GM12878 (cell line): ENCODE results near the gene SLC43A1. TPM values are rescaled to one million over a fixed set of nuclear protein-coding genes. Genes with fewer than 3 reads are reported as not detected.

Source experiments
- ATAC-seq: fragments of 200-7000 bp; cut with Tn5 transposase; 3 replicates; pipeline ENCODE4 v1.9.1; 2020; ENCODE audit warnings: mild to moderate bottlenecking, moderate library complexity
- BruUV-seq: library from RNA; stranded (reverse); fragments of 400-500 nt; replicated peaks from 2 replicates; lab custom pipeline; 2021; lab: Mats Ljungman, UMichigan
- CTCF ChIA-PET: fragments of 300-600 bp; sonication (Branson Sonifier 250); formaldehyde crosslinking; extraction: SDS; loops from one replicate; lab custom pipeline; 2021; ENCODE audit warnings: inconsistent platforms; lab: Yijun Ruan, JAX
- POLR2A ChIA-PET: fragments of 350-600 bp; formaldehyde crosslinking; extraction: SDS; loops from one replicate; lab custom pipeline; 2021; ENCODE audit warnings: inconsistent platforms; lab: Charles Lee
- RAD21 ChIA-PET: fragments of 300-600 bp; sonication (Branson Sonifier 250); formaldehyde crosslinking; loops from one replicate; lab custom pipeline; 2023; ENCODE audit warnings: antibody characterized with exemption; ENCODE audit not compliant: unreplicated experiment; lab: Charles Lee
- SMC1A ChIA-PET: fragments of 300-600 bp; sonication (Branson Sonifier 250); formaldehyde crosslinking; loops from one replicate; lab custom pipeline; 2023; ENCODE audit not compliant: unreplicated experiment, uncharacterized antibody; lab: Charles Lee
- DNase-seq: peaks from one replicate; pipeline ENCODE4 v3.0.0-alpha.2; 2011; ENCODE audit warnings: low read depth, low spot score
- FAIRE-seq: peaks from 3 replicates; lab custom pipeline; 2011; peaks lifted over from hg19 to GRCh38; lab: Jason Lieb, UNC
- H2AFZ ChIP-seq: 2 replicates; pipeline ENCODE4 v1.6.0; 2011; ENCODE audit warnings: low read depth, low read length, control low read depth; ENCODE audit not compliant: control insufficient read depth
- H3K27ac ChIP-seq: 2 replicates; pipeline ENCODE4 v1.5.1; 2011; ENCODE audit warnings: control low read depth; ENCODE audit not compliant: control insufficient read depth, insufficient read depth
- H3K27me3 ChIP-seq, 2 experiments: replicated peaks in 1 of 2; 2 replicates each; pipeline versions ENCODE4 v1.6.0 to v1.6.1; 2011; ENCODE audit warnings: low read length in 1 of 2; ENCODE audit not compliant: control insufficient read depth in 2 of 2, insufficient read depth in 2 of 2
- H3K36me3 ChIP-seq, 2 experiments: 2 replicates each; pipeline ENCODE4 v1.5.1; 2011; ENCODE audit warnings: low read length in 1 of 2; ENCODE audit not compliant: control insufficient read depth in 2 of 2, insufficient read depth in 2 of 2
- H3K4me1 ChIP-seq: 2 replicates; pipeline ENCODE4 v1.6.1; 2011; ENCODE audit warnings: mild to moderate bottlenecking, low read length, moderate library complexity, mixed read lengths; ENCODE audit not compliant: control insufficient read depth, insufficient read depth
- H3K4me2 ChIP-seq: 2 replicates; pipeline ENCODE4 v1.6.0; 2011; ENCODE audit warnings: control low read depth; ENCODE audit not compliant: control insufficient read depth, insufficient read depth
- H3K4me3 ChIP-seq: fragments of 200-600 bp; sonication (generic); 2 replicates; pipeline ENCODE4 v1.5.1; 2016
- H3K79me2 ChIP-seq: 2 replicates; pipeline ENCODE4 v1.6.0; 2011; ENCODE audit warnings: low read length; ENCODE audit not compliant: control insufficient read depth, insufficient read depth
- H3K9ac ChIP-seq: 2 replicates; pipeline ENCODE4 v1.8.0; 2011; ENCODE audit warnings: low read length, control low read depth, mixed read lengths; ENCODE audit not compliant: control insufficient read depth, insufficient read depth
- H3K9me3 ChIP-seq: replicated peaks from 3 replicates; pipeline ENCODE4 v1.5.1; 2011; ENCODE audit warnings: mild to moderate bottlenecking, low read length; ENCODE audit not compliant: control insufficient read depth, insufficient read depth
- H4K20me1 ChIP-seq: 2 replicates; pipeline ENCODE4 v1.6.0; 2011; ENCODE audit not compliant: control insufficient read depth, insufficient read depth
- MLLT1 ChIP-seq: fragments of 450-650 bp; IDR thresholded peaks from 2 replicates; pipeline ENCODE4 v1.6.1; 2016; ENCODE audit warnings: mild to moderate bottlenecking
- NFXL1 ChIP-seq: fragments of 450-650 bp; IDR thresholded peaks from 2 replicates; pipeline ENCODE4 v1.6.1; 2017; ENCODE audit warnings: antibody characterized with exemption, mild to moderate bottlenecking, borderline replicate concordance
- SIN3A ChIP-seq: IDR thresholded peaks from 2 replicates; pipeline ENCODE4 v1.6.1; 2012; ENCODE audit warnings: low read depth, low read length, improper control_type of control experiment
- SUZ12 ChIP-seq: fragments of 200-600 bp; sonication (generic); IDR thresholded peaks from one replicate; pipeline ENCODE4 v1.6.1; 2018; ENCODE audit warnings: antibody characterized with exemption, mild to moderate bottlenecking; ENCODE audit not compliant: unreplicated experiment
- TCF7 ChIP-seq: IDR thresholded peaks from 2 replicates; pipeline ENCODE4 v1.6.1; 2014; ENCODE audit warnings: antibody characterized with exemption, borderline replicate concordance
- WGBS: methylation state at CpG from one replicate; pipeline ENCODE4 v1.1.6; 2016; ENCODE audit warnings: low lambda C conversion rate; ENCODE audit not compliant: insufficient replicate concordance, insufficient coverage; ENCODE audit errors: missing lambda C conversion rate; 5-methylcytosine and 5-hydroxymethylcytosine counted together
- in situ Hi-C: fragments of 300-500 bp; cut with MboI; formaldehyde crosslinking; loops from 9 replicates; pipeline ENCODE4 v1.14.3; 2018; ENCODE audit warnings: mixed read lengths
- intact Hi-C: fragments of 100-400 bp; cut with micrococcal nuclease; formaldehyde crosslinking; loops from one replicate; pipeline ENCODE4 v1.14.2; 2022; ENCODE audit not compliant: unreplicated experiment
- polyA plus RNA-seq, 11 experiments: library from polyadenylated mRNA; depleted of rRNA in 4 of 11; unstranded in 6 of 11; stranded (reverse) in 5 of 11; fragments of >200 nt; fragmentation: Nextera tagmentation in 4 of 11; fragmentation: Illumina TruSeq in 1 of 11; extraction: Ambion mirVana in 4 of 11; extraction: Trizol in 1 of 11; gene quantifications; 1 replicate in 1 of 11; 2 replicates in 10 of 11; pipeline versions ENCODE4 v1.2.1 to v1.2.3, GENCODE V29; 2011 to 2016; ENCODE audit warnings: inconsistent platforms in 2 of 11, missing spikeins in 2 of 11, low read depth in 1 of 11
- total RNA-seq, 4 experiments: library from RNA; depleted of rRNA in 3 of 4; stranded (reverse); fragments of >200 nt in 3 of 4; fragmentation: Illumina TruSeq in 1 of 4; extraction: Trizol in 1 of 4; gene quantifications; 2 replicates each; pipeline versions ENCODE4 v1.2.1 to v1.2.3, GENCODE V29; 2013 to 2021

The SLC43A1 gene
- total and polyA plus RNA-seq, 10 of the 15 experiments (the other 5 are each of a cell fraction or from before 2014, with no cell fraction given), result 1.0 to 17.8 (median 12.6) TPM

GRCh38 chr11:57498540-57498939 is 17.0 kb downstream of the SLC43A1 start:
- peaks cover 3% of the 10 kb centered on the region; the same call in 1 of the 2 replicates for H4K20me1 ChIP-seq
- ChIA-PET CTCF (interaction anchor here (2.0 kb wide), 1 partner anchor 28 kb away, joined by 4 read pairs; no protein-coding TSS in a partner anchor), RAD21 (no interaction called here), POLR2A (no interaction called here), SMC1A (no interaction called here)
- WGBS, result 97% methylated on average over 6 of the region's 6 CpGs
- no peaks in the 10 kb centered on the region for H3K27me3 ChIP-seq
- H3K36me3 ChIP-seq, result peaks cover 3 to 5% of the 10 kb centered on the region in 2 experiments
- FAIRE-seq, result no peak
- intact Hi-C loops (no loop called here), in situ Hi-C loops (loop anchor here (25.0 kb wide), 1 partner anchor 661 kb away; no protein-coding TSS in a partner anchor)
- H3K4me2 ChIP-seq, result no peak overlapping the region
- H2AFZ ChIP-seq, result no peak overlapping the region
- TF ChIP-seq SUZ12, result no peak
- TF ChIP-seq TCF7, result no peak
- TF ChIP-seq NFXL1, result no peak
- TF ChIP-seq MLLT1, result no peak
- no peak for TF ChIP-seq SIN3A
- BruUV-seq, result no TSS peak
- H3K4me1 ChIP-seq, result no peaks in the 10 kb centered on the region
- no peak for ATAC-seq
- no peaks in the 10 kb centered on the region for H3K79me2 ChIP-seq
- H3K9ac ChIP-seq, result no peak overlapping the region
- no peak for DNase-seq
- no peaks in the 10 kb centered on the region for H3K9me3 ChIP-seq
- no peak overlapping the region for H3K27ac ChIP-seq
- H3K4me3 ChIP-seq, result no peak overlapping the region
